ENCODE measurements around the gene SLC25A10.

SLC25A10 gene

DNA sequence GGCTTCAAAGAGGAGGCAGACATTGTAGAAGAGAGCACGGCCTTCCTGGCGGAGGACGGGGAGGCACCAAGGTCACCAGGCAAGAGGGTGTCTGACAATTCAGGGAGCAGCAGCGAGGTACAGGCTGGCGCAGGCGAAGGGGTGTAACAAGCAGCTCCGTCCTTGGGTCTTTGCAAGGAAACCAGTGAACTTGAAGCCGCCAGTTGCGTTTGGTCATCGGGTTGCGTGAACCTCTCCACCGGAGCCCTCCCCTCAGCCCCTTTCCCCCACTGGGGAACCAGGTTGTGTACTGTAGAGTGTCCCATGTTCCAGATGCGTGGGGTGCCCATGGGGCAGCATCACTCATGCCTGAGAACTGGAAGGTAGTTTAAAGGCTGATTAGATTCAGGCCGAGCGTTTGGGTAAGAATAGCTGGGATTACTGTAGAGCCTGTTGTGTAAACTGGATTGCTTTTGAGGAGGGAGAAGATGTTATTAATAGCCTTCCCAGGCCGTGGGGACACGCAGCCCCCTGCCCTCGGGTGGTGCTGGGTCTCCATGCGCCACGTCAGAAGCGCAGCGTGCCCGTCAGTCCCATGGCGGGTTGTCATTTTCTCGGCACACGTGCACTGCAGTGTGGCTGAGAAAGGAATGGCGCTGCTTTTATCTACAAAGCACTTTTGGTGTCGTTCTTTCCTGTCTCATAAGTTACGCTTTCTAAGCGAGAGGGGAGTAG lies 6.4 kb upstream of the SLC25A10 start:
- DNase-seq (ENCODE audit: low read depth in 2 of 2, low spot score in 1 of 2) = no peak

- DNase-seq (ENCODE audit: low read depth in 2 of 2, low spot score in 1 of 2) = no peak
These were observed 5.9 kb upstream of the SLC25A10 start for GRCh38 chr17:81706232-81706611.

DNA sequence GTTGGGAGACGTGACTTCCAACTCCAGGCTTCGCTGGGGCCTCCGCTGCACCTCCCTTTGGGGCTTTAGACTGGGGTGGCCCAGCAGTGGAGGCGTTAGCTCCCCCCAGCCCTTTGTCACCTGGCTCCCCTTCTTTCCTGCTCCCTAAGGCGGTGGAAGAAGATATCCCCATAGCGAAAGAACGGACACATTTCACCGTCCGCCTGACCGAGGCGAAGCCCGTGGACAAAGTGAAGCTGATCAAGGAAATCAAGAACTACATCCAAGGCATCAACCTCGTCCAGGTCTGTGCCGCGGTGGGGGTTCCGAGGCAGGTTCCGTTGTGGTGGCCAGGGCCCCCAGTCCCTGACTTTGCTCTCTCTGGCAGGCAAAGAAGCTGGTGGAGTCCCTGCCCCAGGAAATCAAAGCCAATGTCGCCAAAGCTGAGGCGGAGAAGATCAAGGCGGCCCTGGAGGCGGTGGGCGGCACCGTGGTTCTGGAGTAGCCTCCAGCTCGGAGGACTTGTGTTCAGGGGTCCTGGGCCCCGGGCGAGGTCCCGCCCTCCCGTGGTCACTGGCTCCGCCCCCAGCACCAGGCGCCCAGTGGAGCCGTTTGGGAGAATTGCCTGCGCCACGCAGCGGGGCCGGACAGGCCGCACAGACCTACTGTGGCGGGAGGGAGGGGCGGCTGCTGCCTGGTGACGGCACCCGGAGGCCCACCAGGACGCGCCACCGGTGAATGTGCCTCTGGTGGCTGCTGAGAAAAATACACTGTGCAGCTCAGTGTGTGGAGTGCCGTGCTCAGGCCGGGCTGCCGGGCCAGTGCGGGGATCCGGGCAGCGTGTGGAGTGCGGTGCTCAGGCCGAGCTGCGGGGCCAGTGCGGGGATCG lies 5.1 kb upstream of the SLC25A10 start:
- no peak for DNase-seq (ENCODE audit: low read depth in 2 of 2, low spot score in 1 of 2)

- no peak for DNase-seq (ENCODE audit: low read depth in 2 of 2, low spot score in 1 of 2)
These were observed 4.1 kb upstream of the SLC25A10 start for GRCh38 chr17:81707725-81708646.

DNA sequence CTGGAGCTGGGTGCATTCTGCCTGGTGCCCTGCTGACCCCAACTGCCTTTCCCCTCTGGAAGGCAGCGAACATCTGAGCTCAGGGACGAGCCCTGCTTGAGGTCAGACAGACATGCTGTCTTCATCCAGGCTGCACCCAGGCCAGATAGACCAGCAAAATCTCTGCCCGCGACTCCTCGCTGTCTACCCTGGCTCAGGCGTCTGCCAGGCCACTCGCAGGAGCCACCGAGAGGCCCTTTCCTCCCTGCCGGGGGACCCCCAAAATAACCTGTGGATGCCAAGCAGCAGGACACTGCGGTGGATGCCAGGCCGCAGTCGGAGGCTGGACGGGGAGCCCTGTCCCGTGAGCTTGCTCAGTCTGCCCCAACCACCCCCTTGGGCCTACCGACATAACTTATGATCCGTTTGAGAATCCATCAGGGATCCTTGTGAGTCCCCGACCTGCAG lies 3.3 kb upstream of the SLC25A10 start:
- no peak for DNase-seq (ENCODE audit: low read depth in 2 of 2, low spot score in 1 of 2)

GRCh38 chr17:81710514-81711308 lies 1.4 kb upstream of the SLC25A10 start:
- DNase-seq (ENCODE audit: low read depth in 2 of 2, low spot score in 1 of 2) = no peak

- no peak for DNase-seq (ENCODE audit: low read depth in 2 of 2, low spot score in 1 of 2)
These were observed 452 bp downstream of the SLC25A10 start for GRCh38 chr17:81712468-81713003.

- DNase-seq (ENCODE audit: low read depth in 2 of 2, low spot score in 1 of 2) = no peak
These were observed 996 bp downstream of the SLC25A10 start for GRCh38 chr17:81713004-81713555.

- DNase-seq (ENCODE audit: low read depth in 2 of 2, low spot score in 1 of 2) = no peak
These were observed 1.7 kb downstream of the SLC25A10 start for GRCh38 chr17:81713556-81714411.

- no peak for DNase-seq (ENCODE audit: low read depth in 2 of 2, low spot score in 1 of 2)
These were observed 2.5 kb downstream of the SLC25A10 start for GRCh38 chr17:81714412-81715106.

GRCh38 chr17:81715107-81715871 lies 3.2 kb downstream of the SLC25A10 start:
- DNase-seq (ENCODE audit: low read depth in 2 of 2, low spot score in 1 of 2) = no peak

- DNase-seq (ENCODE audit: low read depth in 2 of 2, low spot score in 1 of 2) = no peak
These were observed 4.0 kb downstream of the SLC25A10 start for GRCh38 chr17:81715872-81716673.

- DNase-seq (ENCODE audit: low read depth in 2 of 2, low spot score in 1 of 2) = no peak
These were observed 4.6 kb downstream of the SLC25A10 start for GRCh38 chr17:81716674-81716996.

- no peak for DNase-seq (ENCODE audit: low read depth in 2 of 2, low spot score in 1 of 2)
These were observed 5.1 kb downstream of the SLC25A10 start for GRCh38 chr17:81717049-81717765.

DNA sequence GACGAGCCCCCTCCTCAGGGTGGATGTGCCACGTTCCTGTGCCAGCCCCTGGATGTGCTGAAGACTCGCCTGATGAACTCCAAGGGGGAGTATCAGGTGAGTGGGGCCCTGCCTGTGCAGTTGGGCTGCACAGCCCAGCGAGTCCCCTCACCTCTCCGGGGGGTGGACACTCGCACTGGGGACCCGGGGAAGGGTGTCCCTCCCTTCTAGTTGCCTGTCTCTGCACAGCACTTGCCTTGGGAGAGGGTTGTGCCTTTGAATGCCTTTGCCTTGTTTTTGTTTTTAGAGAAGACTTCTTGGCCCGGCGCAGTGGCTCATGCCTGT lies 5.6 kb downstream of the SLC25A10 start:
- no peak for DNase-seq (ENCODE audit: low read depth in 2 of 2, low spot score in 1 of 2)

DNA sequence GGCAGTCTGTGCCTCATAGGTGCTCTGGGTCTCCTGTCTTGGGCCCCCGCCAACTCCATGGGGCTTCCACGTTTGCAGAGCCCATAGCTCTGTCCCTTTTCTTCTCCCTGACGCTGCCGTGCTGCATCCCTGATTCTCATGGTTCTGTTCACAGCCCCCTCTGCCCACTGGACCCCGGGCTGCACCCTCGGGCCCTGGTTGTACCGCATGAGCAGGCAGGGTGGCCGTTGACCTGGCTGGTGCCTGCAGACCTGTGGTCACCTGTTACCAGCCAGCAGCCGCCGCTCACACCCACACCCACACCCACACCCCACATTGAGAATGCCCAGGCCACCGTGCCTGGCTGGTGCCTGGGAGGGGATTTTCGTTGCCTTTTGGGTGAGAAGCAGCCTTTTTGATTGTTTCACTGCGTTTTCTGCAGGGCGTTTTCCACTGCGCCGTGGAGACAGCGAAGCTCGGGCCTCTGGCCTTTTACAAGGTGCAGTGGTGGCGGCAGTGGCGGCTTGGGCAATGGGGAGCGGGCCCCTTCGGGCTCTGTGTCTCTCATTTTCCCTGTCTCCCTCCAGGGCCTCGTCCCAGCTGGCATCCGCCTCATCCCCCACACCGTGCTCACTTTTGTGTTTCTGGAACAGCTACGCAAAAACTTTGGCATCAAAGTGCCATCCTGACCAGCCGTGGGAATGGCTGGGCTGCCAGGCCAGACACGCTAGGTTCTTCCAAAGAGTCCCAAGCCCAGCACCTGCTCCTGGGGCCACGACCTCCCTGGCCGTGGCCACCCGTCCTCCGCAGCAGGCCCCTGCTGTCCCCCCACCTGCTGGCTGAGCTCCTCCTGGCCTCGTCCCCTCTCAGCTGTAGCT lies 7.6 kb downstream of the SLC25A10 start:
- DNase-seq (ENCODE audit: low read depth in 2 of 2, low spot score in 1 of 2) = no peak

All from stimulated activated CD8-positive, alpha-beta memory T cell treated with anti-CD3 and anti-CD28 coated beads, Interleukin-4, amount 100 ng/mL, for 4 hours (primary cell).